ENCODE measurements around the gene PLN. TPM values are rescaled to one million over a fixed set of nuclear protein-coding genes. Genes with fewer than 3 reads are reported as not detected.

Gene PLN
- total RNA-seq, 1 donor from 2014 or later = not detected

- Mint-ChIP-seq H3K9me3 (ENCODE audit: unreplicated experiment) (no peaks in the 10 kb centered on the region), H3K4me3 (ENCODE audit: unreplicated experiment) (no peak overlapping the region), H3K36me3 (ENCODE audit: unreplicated experiment) (peaks cover 6% of the 10 kb centered on the region), H3K27ac (ENCODE audit: unreplicated experiment) (no peak overlapping the region), H3K27me3 (ENCODE audit: unreplicated experiment) (no peaks in the 10 kb centered on the region), H3K4me1 (ENCODE audit: unreplicated experiment) (no peaks in the 10 kb centered on the region)
- no peak for TF ChIP-seq CTCF (IDR thresholded peaks at IDR 0.05)
- no peak for DNase-seq (ENCODE audit: extremely low spot score, unreplicated experiment)
Observed at GRCh38 chr6:118524686-118525085, 23.4 kb upstream of the PLN start.

- Mint-ChIP-seq H3K9me3 (ENCODE audit: unreplicated experiment) (peaks cover 4% of the 10 kb centered on the region), H3K27me3 (ENCODE audit: unreplicated experiment) (no peaks in the 10 kb centered on the region), H3K36me3 (ENCODE audit: unreplicated experiment) (peaks cover 10% of the 10 kb centered on the region), H3K4me1 (ENCODE audit: unreplicated experiment) (no peaks in the 10 kb centered on the region), H3K4me3 (ENCODE audit: unreplicated experiment) (no peak overlapping the region), H3K27ac (ENCODE audit: unreplicated experiment) (no peak overlapping the region)
- TF ChIP-seq CTCF (IDR thresholded peaks at IDR 0.05) = no peak
- no peak for DNase-seq (ENCODE audit: extremely low spot score, unreplicated experiment)
Observed at GRCh38 chr6:118525913-118526780, 21.9 kb upstream of the PLN start.

- no peaks in the 10 kb centered on the region for H3K27me3 Mint-ChIP-seq (ENCODE audit: unreplicated experiment)
- H3K4me1 Mint-ChIP-seq (ENCODE audit: unreplicated experiment) = no peaks in the 10 kb centered on the region
- H3K9me3 Mint-ChIP-seq (ENCODE audit: unreplicated experiment) = peaks cover 11% of the 10 kb centered on the region
- no peak overlapping the region for H3K27ac Mint-ChIP-seq (ENCODE audit: unreplicated experiment)
- TF ChIP-seq CTCF (IDR thresholded peaks at IDR 0.05) = no peak
- H3K36me3 Mint-ChIP-seq (ENCODE audit: unreplicated experiment) = peaks cover 12% of the 10 kb centered on the region
- no peak overlapping the region for H3K4me3 Mint-ChIP-seq (ENCODE audit: unreplicated experiment)
- DNase-seq (ENCODE audit: extremely low spot score, unreplicated experiment) = no peak
Observed at GRCh38 chr6:118528129-118528528, 20.0 kb upstream of the PLN start.

GRCh38 chr6:118529756-118530155 is 18.3 kb upstream of the PLN start:
- TF ChIP-seq CTCF (IDR thresholded peaks at IDR 0.05) = no peak
- H3K27ac Mint-ChIP-seq (ENCODE audit: unreplicated experiment) = no peak overlapping the region
- H3K36me3 Mint-ChIP-seq (ENCODE audit: unreplicated experiment) = peaks cover 11% of the 10 kb centered on the region
- H3K27me3 Mint-ChIP-seq (ENCODE audit: unreplicated experiment) = no peaks in the 10 kb centered on the region
- DNase-seq (ENCODE audit: extremely low spot score, unreplicated experiment) = no peak
- H3K4me1 Mint-ChIP-seq (ENCODE audit: unreplicated experiment) = no peaks in the 10 kb centered on the region
- peaks cover 11% of the 10 kb centered on the region for H3K9me3 Mint-ChIP-seq (ENCODE audit: unreplicated experiment)
- H3K4me3 Mint-ChIP-seq (ENCODE audit: unreplicated experiment) = no peak overlapping the region

- H3K9me3 Mint-ChIP-seq (ENCODE audit: unreplicated experiment) = peaks cover 11% of the 10 kb centered on the region
- H3K36me3 Mint-ChIP-seq (ENCODE audit: unreplicated experiment) = peaks cover 11% of the 10 kb centered on the region
- H3K4me3 Mint-ChIP-seq (ENCODE audit: unreplicated experiment) = no peak overlapping the region
Observed at GRCh38 chr6:118530942-118531341, 17.2 kb upstream of the PLN start.

More at GRCh38 chr6:118530942-118531341, 17.2 kb upstream of the PLN start:
- Mint-ChIP-seq H3K27ac (ENCODE audit: unreplicated experiment) (no peak overlapping the region), H3K4me1 (ENCODE audit: unreplicated experiment) (no peaks in the 10 kb centered on the region), H3K27me3 (ENCODE audit: unreplicated experiment) (no peaks in the 10 kb centered on the region)
- TF ChIP-seq CTCF (IDR thresholded peaks at IDR 0.05) = no peak
- DNase-seq (ENCODE audit: extremely low spot score, unreplicated experiment) = no peak

Measured in osteocyte (in vitro differentiated cells).